Measurements from ENCODE around the gene SYNDIG1.

SYNDIG1 gene

GRCh38 chr20:24679448-24680047 lies 210.1 kb downstream of the SYNDIG1 start:
- TF ChIP-seq, protein P1, sequence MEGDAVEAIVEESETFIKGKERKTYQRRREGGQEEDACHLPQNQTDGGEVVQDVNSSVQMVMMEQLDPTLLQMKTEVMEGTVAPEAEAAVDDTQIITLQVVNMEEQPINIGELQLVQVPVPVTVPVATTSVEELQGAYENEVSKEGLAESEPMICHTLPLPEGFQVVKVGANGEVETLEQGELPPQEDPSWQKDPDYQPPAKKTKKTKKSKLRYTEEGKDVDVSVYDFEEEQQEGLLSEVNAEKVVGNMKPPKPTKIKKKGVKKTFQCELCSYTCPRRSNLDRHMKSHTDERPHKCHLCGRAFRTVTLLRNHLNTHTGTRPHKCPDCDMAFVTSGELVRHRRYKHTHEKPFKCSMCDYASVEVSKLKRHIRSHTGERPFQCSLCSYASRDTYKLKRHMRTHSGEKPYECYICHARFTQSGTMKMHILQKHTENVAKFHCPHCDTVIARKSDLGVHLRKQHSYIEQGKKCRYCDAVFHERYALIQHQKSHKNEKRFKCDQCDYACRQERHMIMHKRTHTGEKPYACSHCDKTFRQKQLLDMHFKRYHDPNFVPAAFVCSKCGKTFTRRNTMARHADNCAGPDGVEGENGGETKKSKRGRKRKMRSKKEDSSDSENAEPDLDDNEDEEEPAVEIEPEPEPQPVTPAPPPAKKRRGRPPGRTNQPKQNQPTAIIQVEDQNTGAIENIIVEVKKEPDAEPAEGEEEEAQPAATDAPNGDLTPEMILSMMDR (IDR thresholded peaks at IDR 0.05; ENCODE audit: borderline replicate concordance, control extremely low read depth, extremely low read depth, insufficient read depth, missing control alignments), result no peak
- in situ Hi-C loops (cut with MboI; ENCODE audit: low sequenced_read_pairs, unreplicated experiment), result no loop called here
- no peak for DNase-seq (ENCODE audit: low spot score)

DNA sequence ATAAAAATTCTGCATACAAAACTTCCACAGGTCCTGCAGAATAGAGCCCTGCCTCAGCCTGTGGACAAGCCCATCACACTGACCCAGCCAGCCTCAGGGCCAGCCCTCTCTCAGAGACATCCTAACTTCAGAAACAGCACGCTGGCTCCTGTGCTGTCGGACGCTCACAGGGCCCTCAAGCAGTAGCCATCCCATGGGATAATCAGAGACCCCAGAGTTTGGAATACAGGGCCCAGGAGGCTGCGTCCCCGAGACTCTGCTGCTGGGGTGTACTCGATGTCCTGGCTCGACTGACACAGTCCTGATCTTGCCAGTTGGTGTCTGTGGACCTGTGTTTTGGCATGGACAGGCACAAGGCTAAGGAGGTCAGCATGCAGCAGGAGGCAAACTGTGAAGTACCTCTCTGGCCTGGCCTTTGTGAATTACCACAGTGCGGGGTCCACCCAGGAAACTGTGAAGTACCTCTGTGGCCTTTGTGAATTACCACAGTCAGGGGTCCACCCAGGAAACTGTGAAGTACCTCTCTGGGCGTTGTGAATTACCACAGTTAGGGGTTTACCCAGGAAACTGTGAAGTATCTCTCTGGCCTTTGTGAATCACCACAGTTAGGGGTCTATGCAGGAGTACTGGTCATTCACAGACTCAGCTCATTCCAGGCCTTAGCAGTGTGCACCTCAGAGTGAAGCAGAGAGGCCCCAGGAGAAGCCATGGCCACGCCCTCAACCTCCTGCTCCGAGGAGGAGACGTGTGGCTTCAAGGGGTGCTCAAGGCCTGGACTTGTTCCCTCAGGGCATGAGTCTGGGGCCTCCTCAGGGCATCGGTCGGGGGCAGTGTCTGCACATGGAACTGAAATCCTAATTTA lies 212.4 kb downstream of the SYNDIG1 start:
- TF ChIP-seq, protein P1 (IDR thresholded peaks at IDR 0.05; ENCODE audit: borderline replicate concordance, control extremely low read depth, extremely low read depth, insufficient read depth, missing control alignments), result no peak
- in situ Hi-C loops (cut with MboI; ENCODE audit: low sequenced_read_pairs, unreplicated experiment), result no loop called here
- no peak for DNase-seq (ENCODE audit: low spot score)

- in situ Hi-C loops (cut with MboI; ENCODE audit: low sequenced_read_pairs, unreplicated experiment), result no loop called here
- TF ChIP-seq, protein P1 (IDR thresholded peaks at IDR 0.05; ENCODE audit: borderline replicate concordance, control extremely low read depth, extremely low read depth, insufficient read depth, missing control alignments), result no peak
- DNase-seq (ENCODE audit: low spot score), result no peak
Measured at GRCh38 chr20:24682496-24682985, 213.1 kb downstream of the SYNDIG1 start.

- DNase-seq (ENCODE audit: low spot score), result no peak
- in situ Hi-C loops (cut with MboI; ENCODE audit: low sequenced_read_pairs, unreplicated experiment), result no loop called here
- TF ChIP-seq, protein P1 (IDR thresholded peaks at IDR 0.05; ENCODE audit: borderline replicate concordance, control extremely low read depth, extremely low read depth, insufficient read depth, missing control alignments), result no peak
Measured at GRCh38 chr20:24683676-24684075, 214.2 kb downstream of the SYNDIG1 start.

DNA sequence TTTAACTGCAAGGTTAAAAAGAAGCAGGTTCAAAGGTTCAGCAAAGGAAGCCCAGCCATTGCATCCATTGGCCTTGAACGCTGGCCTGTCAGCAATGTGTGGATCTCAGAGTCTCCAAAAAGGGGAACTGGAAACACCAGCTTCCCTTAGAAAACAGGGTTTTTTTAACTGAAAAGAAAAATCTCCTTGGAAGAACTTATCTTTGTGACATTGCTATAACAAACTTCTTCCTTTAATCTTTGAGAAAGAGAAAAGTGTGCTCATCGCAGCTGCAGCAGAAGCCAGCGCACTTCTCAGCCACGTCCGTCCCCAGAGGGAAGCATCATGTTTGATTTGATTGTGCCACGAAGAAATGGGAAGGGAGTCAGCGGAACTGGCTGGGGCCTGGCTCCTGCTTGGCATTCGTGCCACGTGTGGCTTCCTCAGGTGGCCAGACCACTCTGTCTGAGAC lies 215.0 kb downstream of the SYNDIG1 start:
- in situ Hi-C loops (cut with MboI; ENCODE audit: low sequenced_read_pairs, unreplicated experiment), result no loop called here
- no peak for DNase-seq (ENCODE audit: low spot score)
- TF ChIP-seq, protein P1 (IDR thresholded peaks at IDR 0.05; ENCODE audit: borderline replicate concordance, control extremely low read depth, extremely low read depth, insufficient read depth, missing control alignments), result no peak

- TF ChIP-seq, protein P1 (IDR thresholded peaks at IDR 0.05; ENCODE audit: borderline replicate concordance, control extremely low read depth, extremely low read depth, insufficient read depth, missing control alignments), result no peak
- DNase-seq (ENCODE audit: low spot score), result no peak
- in situ Hi-C loops (cut with MboI; ENCODE audit: low sequenced_read_pairs, unreplicated experiment), result no loop called here
Measured at GRCh38 chr20:24684956-24685691, 215.7 kb downstream of the SYNDIG1 start.

Measured in GM13976 (cell line).